Activated CD4-positive, alpha-beta T cell treated with anti-CD3 and anti-CD28 coated beads, Interleukin-2, amount 50 U/mL, for 1 hour (primary cell): ENCODE measurements around the gene HS6ST3.
A peak's percentile ranks its signal among the peaks of the same experiment; 100 is the strongest.
"Not testable (repeated sequence)": the region's sequence is repeated elsewhere in the genome, so short reads cannot be mapped to it uniquely, and the experiment has no call there.

Source experiments
- DNase-seq: peaks from one replicate; pipeline ENCODE4 v3.0.0-alpha.2; 2020

HS6ST3 gene

DNA sequence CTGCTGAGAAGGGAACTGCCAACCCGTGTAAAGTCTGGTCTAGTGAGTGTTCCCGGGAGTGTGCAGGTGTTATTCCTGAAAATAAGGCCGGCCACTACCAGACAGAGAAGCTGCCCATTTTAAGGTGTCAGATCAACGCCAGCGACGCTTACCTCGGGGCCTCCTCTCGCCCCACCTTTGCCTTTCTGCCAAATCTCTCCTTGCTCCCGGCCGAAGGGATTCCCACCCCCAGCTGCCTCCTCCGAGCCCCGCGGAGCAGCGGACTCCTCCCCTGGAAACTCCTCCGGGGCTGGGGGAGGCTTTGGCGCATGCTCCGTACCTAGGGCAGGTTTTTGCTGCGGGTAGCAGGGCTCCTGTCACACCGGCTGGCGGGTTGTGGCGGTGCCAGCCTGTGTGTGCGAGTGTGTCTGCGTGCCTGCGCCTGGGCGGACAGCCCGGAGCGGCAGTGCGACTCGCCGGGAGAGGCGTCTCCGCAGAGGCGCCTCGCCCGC, at the start of gene HS6ST3:
TSS of gene HS6ST3 (plus strand) at position 359 of the 491 bp plus-strand sequence.
- no peak for DNase-seq

DNA sequence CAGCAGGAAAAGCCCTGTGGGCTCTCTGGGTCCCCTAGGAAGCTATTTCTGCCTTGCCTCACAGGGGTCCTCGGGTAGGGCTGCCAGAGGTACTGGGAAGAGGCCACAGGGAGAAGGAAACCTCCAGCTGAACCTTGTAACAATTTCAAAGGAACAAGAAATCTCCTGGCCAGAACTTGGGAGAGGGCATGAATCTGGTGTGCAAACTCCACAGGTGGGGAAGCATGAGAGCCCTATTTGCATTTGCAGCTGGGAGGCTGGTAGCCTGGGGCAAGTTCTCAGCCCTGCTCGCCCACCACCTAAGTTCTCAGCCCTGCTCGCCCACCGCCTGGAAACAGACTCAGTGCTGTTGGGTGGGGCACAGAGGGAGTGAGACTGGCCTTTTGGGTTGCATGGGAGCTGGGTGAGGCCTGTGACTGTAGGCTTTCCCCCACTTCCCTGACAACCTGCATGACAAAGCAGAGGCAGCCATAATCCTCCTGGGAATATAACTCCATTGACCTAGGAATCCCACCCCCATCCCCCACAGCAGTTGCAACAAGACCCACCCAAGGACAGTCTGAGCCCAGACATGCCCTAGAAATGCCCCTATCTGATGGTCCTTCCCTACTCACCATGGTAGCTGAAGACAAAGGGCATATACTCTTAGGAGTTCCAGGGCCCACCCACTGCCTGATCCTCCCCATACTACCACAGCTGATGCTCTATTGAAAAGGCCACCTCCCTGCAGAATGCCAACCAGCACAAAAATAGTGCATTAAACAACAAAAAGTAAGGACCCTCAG, 48.4 kb upstream of the HS6ST3 start:
- no peak for DNase-seq

DNA sequence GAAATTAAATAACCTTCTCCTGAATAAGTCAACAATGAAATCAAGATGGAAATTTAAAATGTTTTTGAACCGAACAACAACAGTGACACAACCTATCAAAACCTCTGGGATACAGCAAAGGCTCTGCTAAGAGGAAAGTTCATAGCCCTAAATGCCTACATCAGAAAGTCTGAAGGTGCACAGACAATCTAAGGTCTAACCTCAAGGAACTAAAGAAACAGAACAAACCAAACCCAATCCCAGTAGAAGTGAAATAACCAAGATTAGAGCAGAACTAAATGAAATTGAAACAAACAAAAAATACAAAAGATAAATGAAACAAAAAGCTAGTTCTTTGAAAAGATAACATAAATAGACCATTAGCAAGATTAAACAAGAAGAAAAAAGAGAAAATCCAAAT, 45.7 kb upstream of the HS6ST3 start:
- no peak for DNase-seq

- not testable (repeated sequence) for DNase-seq
Measured at GRCh38 chr13:96046449-96047126, 43.3 kb upstream of the HS6ST3 start.

DNA sequence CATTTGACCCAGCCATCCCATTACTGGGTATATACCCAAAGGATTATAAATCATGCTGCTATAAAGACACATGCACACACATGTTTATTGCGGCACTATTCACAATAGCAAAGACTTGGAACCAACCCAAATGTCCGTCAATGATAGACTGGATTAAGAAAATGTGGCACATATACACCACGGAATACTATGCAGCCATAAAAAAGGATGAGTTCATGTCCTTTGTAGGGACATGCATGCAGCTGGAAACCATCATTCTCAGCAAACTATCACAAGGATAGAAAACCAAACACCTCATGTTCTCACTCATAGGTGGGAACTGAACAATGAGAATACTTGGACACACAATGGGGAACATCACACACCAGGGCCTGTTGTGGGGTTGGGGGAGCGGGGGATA, 39.0 kb upstream of the HS6ST3 start:
- not testable (repeated sequence) for DNase-seq

DNA sequence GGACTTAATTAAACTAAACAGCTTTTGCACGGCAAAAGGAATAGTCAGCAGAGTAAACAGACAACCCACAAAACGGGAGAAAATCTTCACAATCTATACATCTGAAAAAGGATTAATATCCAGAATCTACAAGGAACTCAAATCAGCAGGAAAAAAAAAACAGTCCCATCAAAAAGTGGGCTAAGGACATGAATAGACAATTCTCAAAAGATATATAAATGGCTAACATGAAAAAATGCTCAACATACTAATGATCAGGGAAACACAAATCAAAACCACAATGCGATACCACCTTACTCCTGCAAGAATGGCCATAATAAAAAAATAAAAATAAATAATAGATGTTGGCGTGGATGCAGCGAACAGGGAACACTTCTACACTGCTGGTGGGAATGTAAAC, 38.4 kb upstream of the HS6ST3 start:
- DNase-seq, result not testable (repeated sequence)

DNA sequence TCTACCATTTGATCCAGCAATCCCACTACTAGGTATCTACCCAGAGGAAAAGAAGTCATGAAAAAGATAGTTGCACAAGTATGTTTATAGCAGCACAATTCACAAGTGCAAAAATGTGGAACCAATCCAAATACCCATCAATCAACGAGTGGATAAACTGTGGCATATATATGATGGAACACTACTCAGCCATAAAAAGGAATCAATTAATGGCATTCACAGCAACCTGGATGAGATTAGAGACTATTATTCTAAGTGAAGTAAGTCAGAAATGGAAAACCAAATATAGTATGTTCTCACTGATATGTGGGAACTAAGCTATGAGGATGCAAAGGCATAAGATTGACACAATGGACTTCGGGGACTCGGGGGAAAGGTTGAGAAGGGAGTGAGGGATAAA, 38.0 kb upstream of the HS6ST3 start:
- not testable (repeated sequence) for DNase-seq

- no peak for DNase-seq
Measured at GRCh38 chr13:96052656-96053002, 37.3 kb upstream of the HS6ST3 start.

- peak; percentile 2 for DNase-seq
Measured at GRCh38 chr13:96053003-96053703, 36.8 kb upstream of the HS6ST3 start, which contains the start of gene UGGT2. Gene UGGT2, minus strand, starts transcription at chr13:96053401. Its CDS starts 89 bp downstream, at chr13:96053312.

- no peak for DNase-seq
Measured at GRCh38 chr13:96065849-96066248, 24.1 kb upstream of the HS6ST3 start.

- DNase-seq, result no peak
Measured at GRCh38 chr13:96068729-96069128, 21.2 kb upstream of the HS6ST3 start.

DNA sequence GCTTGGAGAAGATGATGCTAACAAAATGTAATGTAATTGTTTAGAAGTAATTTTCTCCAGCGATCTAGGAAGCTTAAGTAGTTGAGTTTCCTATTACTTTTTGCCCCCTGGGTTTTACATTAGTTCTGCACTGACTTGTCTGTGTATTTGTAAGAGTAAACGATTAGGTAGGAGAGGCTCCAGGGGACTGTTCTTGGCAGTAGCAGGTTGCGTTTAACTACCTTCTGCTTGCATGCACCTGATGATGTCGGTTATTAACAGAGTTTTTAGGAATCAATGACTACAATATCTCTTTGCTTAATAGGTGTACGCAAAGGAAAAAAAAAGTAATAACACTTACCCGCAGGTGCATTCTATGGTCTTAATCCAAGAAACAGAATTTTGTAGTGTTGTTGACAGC, 18.4 kb upstream of the HS6ST3 start:
- no peak for DNase-seq

DNA sequence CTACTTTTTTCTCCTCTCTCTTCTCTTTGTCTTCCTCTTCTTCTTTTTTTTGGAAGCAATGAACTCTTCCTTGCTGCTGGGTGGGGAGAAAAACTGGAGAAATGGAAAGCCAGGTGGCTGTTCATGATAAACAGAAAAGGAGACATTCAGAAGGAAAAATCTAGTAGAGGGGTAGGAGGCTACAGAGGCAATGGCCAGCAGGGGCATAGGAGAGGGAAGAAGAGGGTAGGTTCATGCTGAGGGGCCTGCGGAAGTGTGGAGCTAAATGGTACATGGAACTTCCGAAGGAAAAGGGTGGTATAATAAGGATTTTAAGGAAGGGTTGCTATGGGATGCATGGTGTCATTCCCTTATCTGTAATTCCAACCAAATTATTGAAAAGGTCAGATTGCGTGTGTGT, 17.5 kb upstream of the HS6ST3 start:
- no peak for DNase-seq

GRCh38 chr13:96075953-96076543, 13.9 kb upstream of the HS6ST3 start:
- no peak for DNase-seq

DNA sequence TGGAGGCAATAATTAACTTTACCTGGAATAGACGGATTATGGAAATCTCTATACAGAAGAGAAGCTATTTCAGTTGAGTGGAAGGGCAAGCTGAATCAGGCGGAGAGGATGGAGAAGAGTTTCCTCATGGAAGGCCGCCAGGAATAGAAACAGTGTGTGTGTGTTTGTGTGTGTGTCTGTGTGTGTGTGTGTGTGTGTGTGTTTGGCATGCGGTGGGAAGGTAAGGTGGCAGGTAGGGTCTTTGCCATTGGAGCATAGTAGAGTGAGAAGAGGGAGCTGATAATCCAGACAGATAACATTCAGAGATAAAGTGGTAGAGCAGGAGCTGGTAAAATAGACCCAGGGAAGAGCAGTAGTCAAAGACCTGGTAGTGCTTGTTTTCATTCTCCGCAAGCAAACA, 9.2 kb upstream of the HS6ST3 start:
- no peak for DNase-seq

DNA sequence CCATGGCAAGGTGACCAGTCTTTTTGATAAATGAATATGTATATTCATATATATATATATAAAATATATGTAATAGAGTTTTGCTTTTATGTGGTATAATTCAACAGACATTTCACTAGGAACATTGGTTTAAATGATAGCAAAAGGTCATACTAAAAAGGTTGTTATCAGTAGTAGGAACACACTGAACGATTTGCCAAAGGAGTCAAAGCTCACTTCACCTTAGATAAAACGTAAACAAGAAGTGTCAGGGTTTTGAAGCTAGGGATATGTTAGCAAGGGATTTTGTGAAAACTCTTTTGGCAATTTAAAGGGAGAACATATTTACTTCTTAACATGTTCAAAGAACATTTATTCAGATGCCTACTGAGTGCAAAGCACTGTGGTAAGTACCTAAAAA, 8.0 kb upstream of the HS6ST3 start:
- no peak for DNase-seq

DNA sequence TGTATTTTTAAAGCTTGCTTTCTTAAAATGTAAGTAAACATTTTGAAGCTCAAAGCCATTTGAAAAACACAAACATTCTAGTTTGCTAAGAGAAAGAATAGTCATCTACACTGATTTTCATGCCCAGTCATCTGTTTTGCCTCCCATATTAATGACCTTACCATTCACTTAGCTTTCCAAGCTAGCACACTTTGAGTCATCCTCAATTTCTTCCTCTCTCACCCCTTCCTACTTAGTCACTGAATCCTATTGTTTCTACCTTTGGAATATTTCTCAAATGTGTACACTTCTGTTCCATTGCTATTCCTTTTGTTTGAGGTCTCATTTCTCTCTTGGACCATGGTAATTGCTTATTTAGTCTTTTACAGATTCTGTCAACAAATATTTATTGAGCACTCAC, 7.3 kb upstream of the HS6ST3 start:
- DNase-seq, result no peak

DNA sequence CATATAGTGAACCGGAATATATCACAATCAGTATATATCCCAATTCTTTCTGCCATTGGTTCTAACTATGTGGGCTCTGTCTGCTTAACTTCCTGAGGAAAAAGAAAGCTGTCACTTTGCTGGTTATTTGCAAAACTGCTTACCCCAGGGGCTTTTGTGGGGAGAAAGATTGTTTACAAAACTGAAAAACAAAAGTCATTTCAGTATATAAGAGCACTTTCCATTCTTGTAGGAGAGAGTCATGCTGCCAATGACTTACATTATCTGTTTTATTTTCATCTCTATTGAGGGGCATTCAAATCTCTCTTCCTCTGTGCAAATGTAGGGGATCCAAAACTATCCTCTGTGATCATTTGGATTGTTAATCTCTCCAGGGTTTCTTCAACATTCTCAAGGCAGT, 3.2 kb upstream of the HS6ST3 start:
- DNase-seq, result no peak

DNA sequence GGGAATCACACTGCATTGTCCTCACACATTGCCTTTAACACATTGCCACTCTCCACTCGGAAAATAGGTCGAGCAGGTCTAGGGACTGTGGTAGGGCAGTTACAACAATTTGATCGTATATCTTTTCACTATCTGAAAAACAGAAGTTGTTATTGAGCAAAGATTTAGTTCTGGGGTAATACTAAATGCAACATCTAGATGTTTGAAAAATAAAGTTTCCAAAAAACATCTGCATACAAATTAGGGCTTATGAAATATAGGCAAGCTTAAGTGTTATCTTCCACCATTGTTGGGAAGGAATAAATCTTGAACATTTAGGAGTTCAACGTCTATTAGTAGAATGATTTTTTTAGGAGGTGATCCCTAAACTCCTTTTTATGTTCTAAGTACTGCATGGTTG, 768 bp upstream of the HS6ST3 start:
- DNase-seq, result no peak

GRCh38 chr13:96090240-96091101, 564 bp downstream of the HS6ST3 start:
- no peak for DNase-seq

- DNase-seq, result no peak
Measured at GRCh38 chr13:96091164-96092117, 1.5 kb downstream of the HS6ST3 start.
